ENCODE measurements around the gene PAEP. TPM values are rescaled to one million over a fixed set of nuclear protein-coding genes. Genes with fewer than 3 reads are reported as not detected.

PAEP gene
- total RNA-seq, 2 donors from 2014 or later, result not detected

GRCh38 chr9:135610290-135611141 lies 49.0 kb downstream of the PAEP start:
- 70 to 81% methylated on average over 8 to 13 of the region's 13 CpGs for WGBS, 2 donors
- intact Hi-C loops (cut with DNase I), result no loop called here
- no peak for TF ChIP-seq CTCF (IDR thresholded peaks at IDR 0.05)
- TF ChIP-seq POLR2A (IDR thresholded peaks at IDR 0.05), result no peak
- Histone ChIP-seq H3K9me3 (no peaks in the 10 kb centered on the region), H3K4me3 (no peak overlapping the region), H3K27ac (no peak overlapping the region), H3K27me3 (no peaks in the 10 kb centered on the region), H3K4me1 (no peaks in the 10 kb centered on the region), H3K36me3 (replicated peaks in 1 of 2; ENCODE audit: insufficient read depth in 1 of 2, low read depth in 2 of 2) (no peaks in the 10 kb centered on the region)
- no peak for DNase-seq
- no peak for ATAC-seq

- ATAC-seq, result no peak
- Histone ChIP-seq H3K4me1 (no peaks in the 10 kb centered on the region), H3K27ac (no peak overlapping the region), H3K36me3 (replicated peaks in 1 of 2; ENCODE audit: insufficient read depth in 1 of 2, low read depth in 2 of 2) (no peaks in the 10 kb centered on the region), H3K4me3 (no peak overlapping the region), H3K27me3 (no peaks in the 10 kb centered on the region), H3K9me3 (no peaks in the 10 kb centered on the region)
- WGBS, 2 donors, result 60 to 76% methylated on average over 6 to 7 of the region's 7 CpGs
- DNase-seq, result no peak
- TF ChIP-seq CTCF (IDR thresholded peaks at IDR 0.05), result no peak
- TF ChIP-seq POLR2A (IDR thresholded peaks at IDR 0.05), result no peak
- intact Hi-C loops (cut with DNase I), result no loop called here
Observed at GRCh38 chr9:135611142-135611874, 49.8 kb downstream of the PAEP start.

GRCh38 chr9:135611875-135612209 lies 50.3 kb downstream of the PAEP start:
- intact Hi-C loops (cut with DNase I), result no loop called here
- DNase-seq (no peak), ATAC-seq (no peak)
- no peak for TF ChIP-seq POLR2A (IDR thresholded peaks at IDR 0.05)
- no peak for TF ChIP-seq CTCF (IDR thresholded peaks at IDR 0.05)
- no peaks in the 10 kb centered on the region for H3K27me3 ChIP-seq
- H3K36me3 ChIP-seq (replicated peaks in 1 of 2; ENCODE audit: insufficient read depth in 1 of 2, low read depth in 2 of 2), result no peaks in the 10 kb centered on the region
- H3K4me3 ChIP-seq, result no peak overlapping the region
- no peaks in the 10 kb centered on the region for H3K9me3 ChIP-seq
- no peak overlapping the region for H3K27ac ChIP-seq
- H3K4me1 ChIP-seq, result no peaks in the 10 kb centered on the region
- WGBS, 2 donors, result 8 to 13% methylated on average over 4 of the region's 4 CpGs

GRCh38 chr9:135612437-135612836 lies 50.9 kb downstream of the PAEP start:
- WGBS, 2 donors, result 89% methylated on average over 8 of the region's 8 CpGs; no CpG with 5 or more reads in 1 of the 2 donors
- no peak overlapping the region for H3K27ac ChIP-seq
- H3K9me3 ChIP-seq, result no peaks in the 10 kb centered on the region
- DNase-seq, result no peak
- no peaks in the 10 kb centered on the region for H3K27me3 ChIP-seq
- no peaks in the 10 kb centered on the region for H3K4me1 ChIP-seq
- TF ChIP-seq CTCF (IDR thresholded peaks at IDR 0.05), result no peak
- TF ChIP-seq POLR2A (IDR thresholded peaks at IDR 0.05), result no peak
- H3K4me3 ChIP-seq, result no peak overlapping the region
- ATAC-seq, result no peak
- intact Hi-C loops (cut with DNase I), result no loop called here
- no peaks in the 10 kb centered on the region for H3K36me3 ChIP-seq (replicated peaks in 1 of 2; ENCODE audit: insufficient read depth in 1 of 2, low read depth in 2 of 2)

Measured in body of pancreas (tissue), 4 donors.